GM10266 (cell line): Measurements from ENCODE around the gene C3orf38.
A peak's percentile ranks its signal among the peaks of the same experiment; 100 is the strongest.

Source experiments
- DNase-seq: peaks from one replicate; pipeline ENCODE4 v3.0.0; 2012; ENCODE audit errors: extremely low spot score
- TF ChIP-seq, protein P1 (sequence below): IDR thresholded peaks from 2 replicates; pipeline ENCODE4 v1.5.1; 2012; ENCODE audit warnings: mild to moderate bottlenecking, low read depth; ENCODE audit not compliant: control insufficient read depth, insufficient read depth; ENCODE audit errors: missing control alignments

Gene C3orf38

DNA sequence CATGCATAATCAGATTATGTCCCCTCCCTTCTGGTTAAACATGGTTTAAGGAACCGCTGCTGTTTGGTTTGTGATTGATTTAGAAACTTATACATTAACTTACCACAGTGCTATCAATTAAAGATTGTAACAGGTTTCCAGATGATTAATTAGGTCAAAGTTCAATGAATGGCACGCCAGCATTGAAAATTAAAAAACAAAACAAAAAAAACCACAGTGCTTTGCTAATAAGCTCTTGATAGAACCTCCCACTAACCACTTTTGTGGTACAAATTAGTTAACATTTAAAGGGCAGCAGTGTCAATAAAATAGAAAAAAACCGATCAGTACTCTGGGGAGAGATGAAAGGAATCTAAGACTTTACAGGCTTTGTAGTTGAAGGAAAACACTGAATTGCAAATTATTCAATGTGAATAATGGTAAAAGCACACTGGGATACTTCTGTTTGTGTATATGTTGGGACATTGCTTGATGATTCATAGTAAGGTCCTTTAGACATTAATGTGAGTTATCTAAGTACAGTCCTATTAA is 7.6 kb upstream of the C3orf38 start:
- TF ChIP-seq, protein P1, sequence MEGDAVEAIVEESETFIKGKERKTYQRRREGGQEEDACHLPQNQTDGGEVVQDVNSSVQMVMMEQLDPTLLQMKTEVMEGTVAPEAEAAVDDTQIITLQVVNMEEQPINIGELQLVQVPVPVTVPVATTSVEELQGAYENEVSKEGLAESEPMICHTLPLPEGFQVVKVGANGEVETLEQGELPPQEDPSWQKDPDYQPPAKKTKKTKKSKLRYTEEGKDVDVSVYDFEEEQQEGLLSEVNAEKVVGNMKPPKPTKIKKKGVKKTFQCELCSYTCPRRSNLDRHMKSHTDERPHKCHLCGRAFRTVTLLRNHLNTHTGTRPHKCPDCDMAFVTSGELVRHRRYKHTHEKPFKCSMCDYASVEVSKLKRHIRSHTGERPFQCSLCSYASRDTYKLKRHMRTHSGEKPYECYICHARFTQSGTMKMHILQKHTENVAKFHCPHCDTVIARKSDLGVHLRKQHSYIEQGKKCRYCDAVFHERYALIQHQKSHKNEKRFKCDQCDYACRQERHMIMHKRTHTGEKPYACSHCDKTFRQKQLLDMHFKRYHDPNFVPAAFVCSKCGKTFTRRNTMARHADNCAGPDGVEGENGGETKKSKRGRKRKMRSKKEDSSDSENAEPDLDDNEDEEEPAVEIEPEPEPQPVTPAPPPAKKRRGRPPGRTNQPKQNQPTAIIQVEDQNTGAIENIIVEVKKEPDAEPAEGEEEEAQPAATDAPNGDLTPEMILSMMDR, result no peak
- DNase-seq, result no peak

- TF ChIP-seq, protein P1, result no peak
- no peak for DNase-seq
Observed at GRCh38 chr3:88147261-88147660, 2.5 kb upstream of the C3orf38 start.

DNA sequence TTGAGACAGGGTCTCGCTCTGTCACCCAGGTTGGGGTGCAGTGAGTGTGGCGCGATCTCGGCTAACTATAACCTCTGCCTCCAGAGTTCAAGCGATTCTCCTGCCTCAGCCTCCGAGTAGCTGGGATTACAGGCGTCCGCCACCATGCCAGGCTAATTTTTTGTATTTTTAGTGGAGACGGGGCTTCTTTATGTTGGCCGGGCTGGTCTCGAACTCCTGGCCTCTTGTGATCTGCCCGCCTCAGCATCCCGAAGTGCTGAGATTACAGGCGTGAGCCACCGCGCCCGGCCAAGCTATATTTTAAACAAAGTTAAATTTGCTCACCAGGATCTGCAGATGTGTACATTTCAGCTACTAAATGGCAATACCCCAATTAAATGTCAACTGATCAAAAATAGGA is 1.1 kb upstream of the C3orf38 start:
- no peak for DNase-seq
- TF ChIP-seq, protein P1, result no peak

- TF ChIP-seq, protein P1, result no peak
- DNase-seq, result peak; percentile 17
Observed at GRCh38 chr3:88149101-88149508, 654 bp upstream of the C3orf38 start.

- TF ChIP-seq, protein P1, result no peak
- DNase-seq, result peak; percentile 56
Observed at GRCh38 chr3:88150371-88150770, 612 bp downstream of the C3orf38 start.

DNA sequence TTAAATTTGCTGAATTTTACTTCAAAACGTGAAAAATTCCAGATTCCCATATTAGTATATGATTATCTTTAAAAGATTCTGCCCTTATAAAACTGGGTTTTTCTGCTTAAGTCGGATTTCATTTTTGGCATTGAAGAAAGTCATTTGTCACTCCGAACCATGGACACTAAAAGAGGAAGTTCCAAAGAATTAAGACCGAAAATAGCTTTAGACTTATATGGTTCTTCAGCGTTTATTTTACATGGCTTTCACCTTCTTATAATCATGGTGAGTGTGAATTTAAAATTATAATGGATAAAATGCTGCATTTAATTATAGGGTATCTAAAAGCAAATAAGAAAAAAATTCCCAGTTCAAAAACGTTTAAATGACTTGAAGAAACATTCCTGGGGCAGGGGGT is 1.0 kb downstream of the C3orf38 start:
- no peak for DNase-seq
- TF ChIP-seq, protein P1, result no peak

GRCh38 chr3:88151358-88151757 is 1.6 kb downstream of the C3orf38 start:
- DNase-seq, result peak; percentile 10
- TF ChIP-seq, protein P1, result no peak
